Medulla oblongata (tissue), 1 donor: ENCODE measurements around the gene PCDH9.
"Not testable (repeated sequence)": the region's sequence is repeated elsewhere in the genome, so short reads cannot be mapped to it uniquely, and the experiment has no call there.

Experiments
- DNase-seq: peaks from one replicate; pipeline ENCODE4 v3.0.0-alpha.2; 2015; ENCODE audit errors: extremely low spot score

PCDH9 gene

GRCh38 chr13:67125681-67126080 lies 104.5 kb downstream of the PCDH9 start:
- DNase-seq, result no peak

DNA sequence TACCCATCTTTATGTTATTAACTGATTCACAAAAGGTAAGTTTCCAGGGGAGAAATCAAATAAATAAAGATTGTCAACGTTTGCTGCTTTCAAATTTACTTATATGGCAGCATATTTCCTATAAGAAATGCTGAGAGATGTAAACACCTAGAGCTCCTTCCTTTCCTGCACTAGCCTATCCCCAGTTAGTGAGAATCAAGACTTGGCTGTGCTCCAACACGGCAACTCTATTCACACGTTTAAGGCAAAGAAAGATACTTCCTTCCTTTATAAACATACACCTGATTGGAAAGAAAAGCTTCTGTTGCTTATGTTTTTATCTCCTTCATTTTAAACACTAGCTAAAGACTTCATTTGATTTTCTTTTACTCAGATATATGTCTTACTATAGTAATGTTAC lies 107.0 kb downstream of the PCDH9 start:
- DNase-seq, result no peak

DNA sequence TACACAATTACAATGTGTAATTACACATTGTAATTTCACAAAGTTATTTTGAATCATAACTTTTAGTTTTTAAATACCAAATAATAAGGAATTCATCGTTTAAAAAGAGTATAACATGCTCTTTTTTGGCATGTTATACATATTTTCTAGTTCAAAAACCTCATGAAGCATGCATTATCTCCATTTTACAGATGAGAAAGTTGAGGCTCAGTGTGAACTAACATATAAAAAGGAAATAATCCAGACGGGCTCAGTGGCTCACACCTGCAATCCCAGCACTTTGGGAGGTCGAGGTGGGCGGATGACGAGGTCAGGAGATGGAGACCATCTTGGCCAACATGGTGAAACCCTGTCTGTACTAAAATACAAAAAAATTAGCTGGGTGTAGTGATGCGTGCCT lies 107.9 kb downstream of the PCDH9 start:
- DNase-seq, result no peak

DNA sequence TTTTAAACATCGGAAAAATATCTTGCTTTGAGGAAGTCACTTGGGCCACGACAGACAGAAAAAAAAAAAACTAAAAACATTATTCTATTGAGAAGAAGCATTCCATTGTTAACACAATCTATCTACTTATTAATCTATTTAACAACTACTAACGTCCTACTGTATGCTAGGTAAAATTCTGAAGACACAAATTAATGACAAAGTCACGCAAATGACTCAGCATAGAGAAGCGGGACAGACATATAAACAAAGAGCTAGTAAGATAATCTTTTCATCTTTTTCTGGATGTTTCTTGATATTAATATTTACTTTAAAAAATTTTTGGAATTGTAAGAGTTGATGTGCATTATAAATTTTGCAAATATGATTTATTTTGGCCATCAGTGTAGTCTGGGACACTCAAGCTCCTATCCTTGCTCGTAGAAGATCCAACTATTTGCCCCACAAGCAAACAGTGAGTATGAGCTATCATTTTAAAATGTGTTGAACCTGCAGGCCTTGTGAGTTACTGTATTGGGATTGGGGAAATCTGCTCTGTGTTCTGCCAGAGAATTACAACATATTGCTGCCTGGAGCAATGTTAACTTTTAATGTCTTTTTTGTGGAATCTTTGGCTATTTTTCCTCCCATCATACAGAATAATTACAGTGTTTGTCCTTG lies 109.1 kb downstream of the PCDH9 start:
- no peak for DNase-seq

GRCh38 chr13:67119481-67119894 lies 110.6 kb downstream of the PCDH9 start:
- DNase-seq, result no peak

DNA sequence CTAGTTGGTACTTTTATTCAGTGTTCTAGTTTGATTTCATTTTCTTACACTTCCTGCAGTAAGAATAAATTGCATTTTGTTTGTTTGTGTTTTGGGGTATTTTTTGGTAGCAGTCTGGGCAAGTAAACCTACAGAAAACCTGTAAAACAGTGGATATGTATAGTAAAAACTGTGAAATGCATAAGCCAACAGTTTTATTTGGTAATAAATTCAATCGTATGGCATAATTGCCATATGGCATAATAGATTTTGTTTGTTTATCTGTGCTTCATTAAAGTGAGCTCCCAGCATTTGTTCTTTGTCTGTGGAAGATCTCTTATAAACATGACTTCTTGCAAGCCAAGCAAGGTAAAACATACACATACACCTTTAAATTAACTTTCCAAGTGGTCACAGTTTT lies 111.9 kb downstream of the PCDH9 start:
- no peak for DNase-seq

- DNase-seq, result peak; percentile 90
These were observed 113.1 kb downstream of the PCDH9 start for GRCh38 chr13:67117010-67117550.

DNA sequence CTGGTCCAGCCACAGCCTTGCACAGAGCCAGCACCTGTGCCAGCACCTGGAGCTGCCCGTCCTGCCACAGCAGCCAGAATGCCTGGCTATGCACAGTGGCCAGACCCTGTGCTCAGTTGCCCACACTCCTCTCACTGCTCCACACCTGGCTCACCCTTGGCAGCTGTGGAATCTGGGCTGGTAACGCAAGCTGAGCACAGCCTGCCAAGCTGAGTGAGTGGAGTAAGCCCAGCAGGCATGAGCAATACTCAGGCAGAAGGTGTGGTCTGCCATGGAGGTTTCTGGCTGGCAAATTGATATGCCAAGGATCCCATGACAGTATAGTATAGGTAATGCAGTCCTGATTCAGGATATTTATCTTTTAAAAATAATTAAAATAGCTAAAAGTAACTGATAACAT lies 122.2 kb downstream of the PCDH9 start:
- DNase-seq, result no peak

DNA sequence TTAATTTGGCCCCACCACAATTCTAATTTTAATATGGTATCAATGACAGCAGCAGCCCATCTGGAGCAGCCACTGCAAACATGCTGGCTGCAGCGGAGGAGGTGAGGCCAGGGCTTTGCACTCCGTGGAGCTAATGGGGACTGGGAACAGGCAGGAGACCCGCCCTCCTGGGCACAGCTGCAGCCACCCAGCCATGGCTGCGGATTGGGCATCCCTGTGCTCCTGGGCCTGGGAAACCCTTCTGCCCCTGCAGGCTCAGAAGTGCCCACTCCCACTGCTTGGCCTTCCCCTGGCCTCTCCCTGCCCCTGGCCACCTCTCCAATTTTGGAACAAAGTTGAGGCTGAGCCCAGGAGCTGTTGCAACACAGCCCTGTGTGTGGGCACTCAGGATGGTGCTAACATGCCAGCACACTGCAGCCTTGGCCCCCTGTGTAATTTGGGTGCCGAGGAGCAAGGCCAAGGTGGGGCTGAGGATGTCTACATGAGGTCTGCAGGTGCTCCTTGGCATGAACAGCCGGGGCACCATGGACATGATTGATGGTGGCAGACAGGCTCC lies 123.6 kb downstream of the PCDH9 start:
- DNase-seq, result no peak

DNA sequence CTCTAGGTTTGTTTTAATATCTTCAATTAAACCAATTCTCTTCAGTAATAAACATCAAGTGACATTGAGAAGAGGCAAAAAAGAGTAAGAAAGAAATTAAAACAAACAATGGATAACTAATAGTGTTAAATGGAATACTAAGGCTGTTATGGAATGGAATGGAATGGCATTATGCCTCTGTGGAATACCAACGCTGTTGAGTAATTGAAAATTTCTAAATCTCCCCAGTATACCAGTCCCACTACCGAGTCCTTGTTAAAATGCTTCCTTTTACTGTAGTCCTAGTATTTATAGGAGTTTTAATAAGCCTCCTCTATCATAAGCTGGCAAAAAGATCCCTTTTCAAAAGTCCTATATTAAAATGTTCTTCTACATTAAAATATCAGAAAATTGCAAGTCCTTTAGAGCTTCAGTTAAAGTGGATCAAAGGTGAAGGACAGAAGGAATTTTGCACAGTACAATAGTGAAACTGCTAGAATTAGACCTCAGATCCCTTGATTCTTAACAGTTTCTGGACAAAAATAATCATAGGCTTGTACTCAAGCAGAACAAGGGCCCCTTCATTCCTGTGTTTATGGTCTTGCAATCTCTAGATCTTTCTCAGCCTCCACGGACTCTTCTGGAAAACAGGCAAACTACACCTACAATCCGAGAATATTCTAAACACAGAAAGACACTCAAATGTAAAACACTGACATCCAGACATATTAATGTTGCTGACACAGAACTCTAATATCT lies 128.2 kb downstream of the PCDH9 start:
- peak; percentile 91 for DNase-seq

DNA sequence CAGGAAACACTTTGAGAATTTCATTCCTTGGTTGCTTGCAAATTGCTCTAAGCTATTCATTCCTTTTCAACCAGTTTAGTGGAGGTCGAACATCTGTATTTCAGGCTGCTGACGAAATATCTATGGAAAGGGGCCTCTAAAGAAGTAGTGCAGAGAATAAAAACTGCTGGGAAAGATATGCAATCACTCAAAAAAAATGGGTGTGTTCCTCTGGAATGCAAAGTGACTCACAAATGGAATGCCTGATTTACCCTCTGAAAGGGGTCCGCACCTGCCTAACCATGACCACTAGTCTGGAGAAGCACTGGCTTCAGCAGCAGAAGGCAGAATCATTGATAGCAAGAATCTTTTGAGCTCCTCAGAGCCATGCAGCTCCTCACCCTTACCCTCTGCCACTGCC lies 129.4 kb downstream of the PCDH9 start:
- no peak for DNase-seq

DNA sequence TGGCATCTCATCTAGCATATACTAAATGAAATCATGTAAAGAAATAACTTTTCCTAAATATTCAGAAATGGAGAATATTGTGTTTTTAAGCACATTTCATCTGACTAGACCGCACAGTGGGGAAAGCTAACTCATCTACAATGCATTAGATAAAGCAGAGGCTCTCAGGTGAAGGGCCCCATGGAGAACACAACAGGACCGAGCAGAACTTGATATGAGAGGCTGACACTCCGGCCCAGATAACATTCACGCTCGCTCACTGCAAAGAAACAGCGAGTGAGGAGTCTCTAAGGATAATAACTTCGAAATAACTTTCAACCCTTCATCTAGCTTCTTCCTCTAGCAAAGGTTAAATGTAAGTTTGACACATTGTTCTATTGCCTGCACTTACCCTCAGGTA lies 130.6 kb downstream of the PCDH9 start:
- DNase-seq, result no peak

- DNase-seq, result no peak
These were observed 132.2 kb downstream of the PCDH9 start for GRCh38 chr13:67097892-67098452.

DNA sequence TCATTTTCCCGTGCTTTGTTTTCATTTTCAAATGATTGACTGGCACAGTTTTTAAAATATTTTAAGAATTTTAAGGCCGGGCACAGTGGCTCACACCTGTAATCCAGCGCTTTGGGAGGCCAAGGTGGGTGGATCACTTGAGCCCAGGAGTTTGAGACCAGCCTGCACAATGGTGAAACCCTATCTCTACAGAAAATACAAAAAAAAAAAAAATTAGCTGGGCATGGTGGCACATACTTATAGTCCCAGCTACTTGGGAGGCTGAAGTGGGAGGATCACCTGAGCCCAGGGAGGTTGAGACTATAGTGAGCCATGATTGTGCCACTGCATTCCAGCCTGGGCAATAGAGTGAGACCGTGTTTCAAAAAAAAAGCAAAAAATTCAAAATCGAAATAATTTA lies 133.2 kb downstream of the PCDH9 start:
- not testable (repeated sequence) for DNase-seq

DNA sequence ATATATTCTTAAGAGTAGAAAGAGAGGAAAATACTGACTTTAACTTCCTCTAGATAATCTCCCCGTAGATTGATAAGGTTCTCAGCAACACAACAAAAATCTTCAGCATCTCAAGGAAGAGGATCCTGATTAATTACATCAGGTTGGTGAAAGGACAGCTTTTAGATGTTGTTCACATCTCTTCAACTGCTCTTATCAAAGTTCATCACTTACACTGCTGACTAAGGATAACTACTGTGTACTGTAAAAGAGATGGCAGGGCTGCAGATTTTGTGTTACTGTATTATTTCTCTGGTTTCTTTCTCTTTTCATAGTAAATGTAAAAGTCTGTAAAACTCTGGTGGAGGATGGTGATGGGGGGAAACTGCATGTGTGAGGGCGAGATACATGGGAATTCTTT lies 133.7 kb downstream of the PCDH9 start:
- no peak for DNase-seq

DNA sequence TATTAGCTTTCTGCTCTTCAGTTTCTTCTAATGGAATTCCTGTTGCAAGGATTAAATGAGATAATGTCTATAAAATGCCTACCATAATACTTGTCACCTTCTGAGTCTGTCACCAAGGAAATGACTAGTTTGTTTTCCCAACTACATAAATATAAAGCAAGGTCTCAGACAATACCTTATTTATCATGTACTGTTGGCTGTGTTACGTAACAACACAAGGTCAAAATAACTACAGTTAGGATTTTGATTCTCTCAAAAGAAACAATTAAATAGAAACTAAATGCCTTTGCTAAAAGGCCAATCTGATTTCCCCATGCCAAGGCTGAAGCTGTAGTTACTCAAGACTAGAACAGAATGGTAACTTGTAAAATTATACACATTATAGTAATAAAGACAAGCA lies 134.5 kb downstream of the PCDH9 start:
- no peak for DNase-seq

- no peak for DNase-seq
These were observed 135.2 kb downstream of the PCDH9 start for GRCh38 chr13:67094952-67095351.

- DNase-seq, result no peak
These were observed 136.1 kb downstream of the PCDH9 start for GRCh38 chr13:67094078-67094477.

DNA sequence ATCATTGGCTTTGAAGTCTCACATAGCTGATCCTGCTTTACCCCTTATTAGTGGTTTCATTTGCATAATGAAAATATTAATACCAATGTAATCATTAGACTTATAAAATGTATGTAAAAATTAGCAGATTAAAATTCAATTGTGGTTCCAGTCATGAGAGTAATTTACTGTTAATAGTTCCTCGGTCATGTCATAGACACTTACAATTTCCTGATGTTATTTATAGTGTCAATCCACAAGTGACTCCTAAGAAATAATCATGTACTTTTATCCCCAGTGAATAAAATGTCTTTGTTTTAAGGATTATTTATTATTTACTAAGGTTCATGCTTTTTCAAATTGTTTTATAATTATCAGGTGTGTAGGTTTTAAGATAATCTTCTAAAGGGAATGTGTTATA lies 138.5 kb downstream of the PCDH9 start:
- DNase-seq, result no peak

- no peak for DNase-seq
These were observed 139.3 kb downstream of the PCDH9 start for GRCh38 chr13:67090856-67091255.

DNA sequence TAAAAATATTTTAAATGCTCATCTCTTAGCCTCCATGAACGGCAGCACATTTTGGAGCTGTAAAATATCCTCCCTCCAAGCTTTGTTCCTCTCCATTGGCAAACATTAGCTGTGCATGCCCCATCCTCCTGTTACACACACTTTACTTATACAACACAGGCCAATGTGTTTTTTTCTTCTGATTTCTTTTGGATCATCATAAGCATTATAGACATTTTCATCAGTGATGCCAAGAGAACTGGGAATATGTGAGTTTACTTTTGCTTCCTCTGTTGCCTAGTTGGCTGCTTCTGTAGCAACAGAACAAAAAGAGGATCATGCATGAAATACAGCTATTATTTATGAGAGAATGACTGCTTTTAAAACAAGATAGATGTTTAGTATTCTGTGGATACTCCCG lies 142.6 kb downstream of the PCDH9 start:
- DNase-seq, result no peak

GRCh38 chr13:67086260-67086659 lies 143.9 kb downstream of the PCDH9 start:
- no peak for DNase-seq

DNA sequence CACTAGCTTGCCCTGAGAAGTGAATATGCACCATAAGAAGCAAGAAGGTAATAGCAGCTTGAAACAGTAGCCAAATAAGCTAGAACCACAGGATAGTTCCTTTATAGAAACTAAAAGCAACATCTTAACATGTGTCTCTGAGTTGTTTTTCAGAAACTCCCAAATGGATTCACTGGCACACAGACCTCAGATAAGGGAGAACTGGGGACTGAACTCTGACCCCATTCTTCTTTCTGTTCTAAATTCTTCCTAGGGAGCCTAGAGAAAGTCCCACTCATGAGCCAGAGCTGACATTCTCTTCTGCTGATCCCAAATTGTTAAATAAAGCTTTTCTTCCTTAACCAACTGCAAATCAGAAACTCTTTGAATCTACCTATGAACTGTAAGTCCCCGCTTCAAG lies 146.1 kb downstream of the PCDH9 start:
- DNase-seq, result no peak
